HG02763 (cell line): ENCODE data around the gene PLCH1.
"Not testable (repeated sequence)": the region's sequence is repeated elsewhere in the genome, so short reads cannot be mapped to it uniquely, and the experiment has no call there.

Experiments used
- ATAC-seq: cut with Tn5 transposase; IDR thresholded peaks from one replicate; pipeline ENCODE4 v1.9.1; 2021; ENCODE audit warnings: mild to moderate bottlenecking, moderate library complexity; ENCODE audit not compliant: unreplicated experiment

PLCH1 gene

GRCh38 chr3:155646669-155647068, 98.2 kb downstream of the PLCH1 start:
- ATAC-seq, result no peak

GRCh38 chr3:155646128-155646527, 98.7 kb downstream of the PLCH1 start:
- ATAC-seq, result no peak

DNA sequence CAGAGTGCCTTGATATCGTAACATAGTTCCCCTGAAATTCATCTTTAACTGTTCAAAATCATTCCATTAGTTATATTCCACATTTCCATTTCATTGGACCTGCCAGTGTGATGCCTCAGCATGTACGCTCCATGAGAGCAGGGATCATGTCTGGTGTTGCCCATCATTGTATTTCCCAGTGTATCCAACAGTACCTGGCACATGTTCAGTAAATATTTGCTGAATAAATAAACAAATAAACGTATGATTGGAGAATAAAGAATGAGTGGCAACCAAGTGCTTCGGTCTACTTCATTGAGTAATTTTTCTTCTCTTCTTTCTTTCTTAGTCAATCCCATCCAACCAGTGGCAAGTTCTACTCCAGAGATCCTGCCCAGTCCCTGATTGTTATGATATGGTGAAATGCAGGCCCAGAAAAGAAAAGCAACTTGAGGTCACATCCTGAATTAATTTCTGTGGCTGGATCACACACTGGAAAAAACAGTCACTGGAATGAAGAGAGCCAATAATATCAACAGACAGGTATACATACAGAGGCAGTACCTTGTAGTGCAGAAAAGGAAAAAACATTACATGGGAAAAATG, 101.2 kb downstream of the PLCH1 start:
- ATAC-seq, result no peak

- no peak for ATAC-seq
Measured at GRCh38 chr3:155641956-155642355, 102.9 kb downstream of the PLCH1 start.

GRCh38 chr3:155640098-155640497, 104.8 kb downstream of the PLCH1 start:
- no peak for ATAC-seq

DNA sequence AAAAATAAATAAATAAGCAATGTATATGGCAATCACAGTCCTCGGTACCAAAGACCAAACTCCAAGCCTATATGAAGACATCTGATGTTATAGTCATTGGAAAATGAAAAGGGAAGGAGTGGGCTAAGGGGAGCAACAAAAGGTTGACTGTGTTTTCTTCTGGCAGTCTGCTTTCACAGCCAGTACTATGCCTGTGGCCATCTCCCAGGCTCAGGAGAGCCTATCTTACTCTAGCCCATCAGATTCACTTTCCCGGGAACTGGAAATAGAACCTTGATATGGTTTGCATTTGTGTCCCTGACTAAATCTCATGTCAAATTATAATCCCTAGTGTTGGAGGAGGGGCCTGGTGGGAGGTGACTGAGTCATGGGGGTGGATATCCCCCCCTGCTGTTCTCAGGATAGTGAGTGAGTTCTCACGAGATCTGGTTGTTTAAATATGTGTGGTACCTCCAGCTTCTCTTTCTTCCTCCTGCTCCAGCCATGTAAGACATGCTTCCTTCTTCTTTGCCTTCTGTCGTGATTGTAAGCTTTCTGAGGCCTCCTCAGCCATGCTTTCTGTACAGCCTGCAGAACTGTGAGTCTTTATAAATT, 105.3 kb downstream of the PLCH1 start:
- ATAC-seq, result no peak

DNA sequence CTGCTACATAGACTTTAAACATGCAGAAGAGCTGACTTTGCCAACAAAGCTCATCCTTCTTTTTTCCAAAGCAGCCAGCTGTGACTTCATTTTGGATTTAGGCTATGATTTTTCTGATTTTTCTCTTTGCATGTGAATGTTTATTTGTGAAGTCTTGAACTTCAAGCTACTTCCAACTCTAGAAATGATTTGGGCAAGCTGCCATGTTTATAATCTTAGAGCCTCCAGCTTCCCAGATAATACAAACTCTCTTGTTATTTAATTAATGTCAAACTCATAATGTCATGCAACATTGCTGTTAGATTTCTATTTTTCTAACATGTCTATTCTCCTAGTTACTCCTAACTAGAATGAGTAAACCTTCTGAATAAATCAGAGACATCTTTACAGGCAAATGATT, 106.4 kb downstream of the PLCH1 start:
- not testable (repeated sequence) for ATAC-seq

DNA sequence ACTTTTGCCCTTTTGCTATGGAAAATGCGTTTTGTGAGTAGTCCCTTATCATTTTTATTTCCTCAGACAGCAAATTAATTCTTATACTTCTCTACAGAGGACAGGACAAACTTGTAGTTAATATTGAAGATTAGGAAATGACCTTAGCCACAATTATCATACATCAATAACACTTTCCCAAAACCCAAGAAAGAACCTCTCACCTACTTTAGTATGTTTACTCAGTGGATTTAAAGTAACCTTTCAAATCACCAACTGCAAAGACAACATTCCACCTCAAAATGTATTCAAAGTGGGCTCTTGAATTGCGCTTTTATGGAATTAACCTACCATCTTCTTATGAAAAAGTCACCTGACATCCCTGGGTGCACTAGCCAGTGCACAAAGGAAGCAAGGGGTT, 107.3 kb downstream of the PLCH1 start:
- ATAC-seq, result no peak

- no peak for ATAC-seq
Measured at GRCh38 chr3:155635056-155635455, 109.8 kb downstream of the PLCH1 start.

DNA sequence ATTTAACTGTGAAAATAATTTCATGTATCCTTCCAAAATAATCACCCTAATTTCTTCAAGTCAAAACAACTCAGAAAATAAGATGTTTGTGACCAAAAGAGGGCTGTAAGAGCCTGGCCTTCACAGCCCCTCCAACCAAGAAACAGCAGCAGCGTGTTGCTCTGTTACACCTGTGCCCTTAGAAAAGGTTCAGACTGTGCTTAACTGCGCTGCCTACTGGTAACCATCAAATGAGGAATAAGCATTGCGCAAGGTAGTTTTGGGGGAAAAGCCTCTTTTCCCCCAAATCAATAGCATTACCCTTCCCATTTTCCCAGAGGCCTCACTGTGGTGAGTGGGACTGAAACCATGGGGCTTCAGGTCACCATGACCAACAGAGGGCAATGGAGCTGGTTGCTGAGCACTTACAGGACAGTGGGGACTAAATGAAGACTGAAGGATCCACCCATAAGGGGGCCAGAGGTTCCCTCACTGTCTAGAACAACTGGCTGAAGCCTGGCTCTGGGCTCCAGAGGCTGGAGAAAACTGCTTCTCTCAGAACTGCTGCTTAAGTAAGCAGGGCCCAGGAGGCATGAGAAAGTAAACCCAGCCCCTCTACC, 110.7 kb downstream of the PLCH1 start:
- no peak for ATAC-seq

GRCh38 chr3:155631323-155632019, 113.4 kb downstream of the PLCH1 start:
- no peak for ATAC-seq

GRCh38 chr3:155629556-155629955, 115.3 kb downstream of the PLCH1 start:
- ATAC-seq, result no peak

DNA sequence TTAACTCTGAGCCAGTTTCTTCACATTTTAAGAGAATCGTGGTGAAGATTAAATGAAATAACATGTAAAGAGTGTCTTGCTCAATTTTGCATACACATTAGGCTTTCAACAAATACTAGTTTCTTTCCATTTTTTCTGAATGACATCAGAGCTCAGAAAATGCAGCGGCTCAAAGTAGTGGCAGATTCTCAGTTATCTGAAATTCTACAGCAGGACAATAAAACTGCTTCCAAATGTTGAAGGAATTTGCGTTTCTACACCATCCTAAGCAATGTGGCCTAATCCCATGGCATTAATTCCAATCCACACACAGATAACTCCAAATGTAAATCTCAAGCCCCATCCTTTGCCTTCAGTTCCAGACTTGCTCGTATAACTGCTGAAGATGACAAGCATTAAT, 115.8 kb downstream of the PLCH1 start:
- ATAC-seq, result no peak

DNA sequence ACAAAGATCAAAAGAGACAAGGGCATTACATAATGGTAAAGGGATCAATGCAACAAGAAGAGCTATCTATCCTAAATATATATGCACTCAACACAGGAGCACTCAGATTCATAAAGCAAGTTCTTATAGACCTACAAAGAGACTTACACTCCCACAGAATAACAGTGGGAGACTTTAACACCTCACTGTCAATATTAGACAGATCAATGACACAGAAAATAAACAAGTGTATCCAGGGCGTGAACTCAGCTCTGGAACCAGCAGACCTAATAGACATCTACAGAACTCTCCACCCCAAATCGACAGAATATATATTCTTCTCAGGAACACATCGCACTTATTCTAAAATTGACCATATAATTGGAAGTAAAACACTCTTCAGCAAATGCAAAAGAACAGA, 122.2 kb downstream of the PLCH1 start:
- not testable (repeated sequence) for ATAC-seq

DNA sequence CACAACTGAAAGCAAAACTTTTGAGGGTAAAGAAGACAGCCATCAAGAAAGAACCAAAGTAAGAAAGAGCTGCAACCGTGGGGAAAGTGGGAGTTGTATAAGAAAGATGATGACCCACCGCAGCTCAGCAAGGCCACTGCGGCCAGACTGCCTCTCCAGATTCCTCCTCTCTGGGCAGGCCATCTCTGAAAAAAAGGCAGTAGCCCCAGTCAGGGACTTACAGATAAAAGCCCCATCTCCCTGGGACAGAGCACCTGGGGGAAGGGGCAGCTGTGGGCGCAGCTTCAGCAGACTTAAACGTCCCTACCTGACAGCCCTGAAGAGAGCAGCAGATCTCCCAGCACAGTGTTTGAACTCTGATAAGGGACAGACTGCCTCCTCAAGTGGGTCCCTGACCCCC, 124.3 kb downstream of the PLCH1 start:
- not testable (repeated sequence) for ATAC-seq

- no peak for ATAC-seq
Measured at GRCh38 chr3:155619118-155619915, 125.6 kb downstream of the PLCH1 start.

- ATAC-seq, result no peak
Measured at GRCh38 chr3:155618543-155618942, 126.3 kb downstream of the PLCH1 start.

DNA sequence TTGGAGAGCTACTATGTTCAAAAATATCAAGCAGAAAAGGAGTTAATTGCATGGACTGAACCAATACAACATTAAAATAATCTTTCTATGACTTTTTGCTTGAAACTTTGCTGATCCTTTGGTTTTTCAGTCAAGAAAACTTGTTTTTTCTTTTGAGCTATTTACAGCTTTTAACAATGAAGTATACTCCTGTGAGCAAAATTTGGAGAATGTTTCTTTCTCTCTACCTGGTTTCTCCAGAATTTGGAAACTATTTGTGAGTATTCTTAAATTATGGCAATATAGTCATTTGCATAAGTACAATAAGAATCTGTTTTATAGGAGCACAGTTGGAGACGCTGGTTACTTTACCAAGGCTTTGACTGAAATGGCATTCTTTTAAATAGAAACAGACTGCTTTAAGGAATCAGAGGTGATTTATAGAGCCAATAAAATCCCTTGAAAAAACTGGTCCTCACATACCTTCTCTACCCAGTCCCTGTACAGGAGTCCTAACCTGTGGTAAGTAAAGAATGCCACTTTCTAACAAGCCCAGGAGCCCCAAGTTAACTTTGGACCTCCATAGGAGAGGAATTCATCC, 127.4 kb downstream of the PLCH1 start:
- ATAC-seq, result no peak

- not testable (repeated sequence) for ATAC-seq
Measured at GRCh38 chr3:155615141-155615540, 129.7 kb downstream of the PLCH1 start.

DNA sequence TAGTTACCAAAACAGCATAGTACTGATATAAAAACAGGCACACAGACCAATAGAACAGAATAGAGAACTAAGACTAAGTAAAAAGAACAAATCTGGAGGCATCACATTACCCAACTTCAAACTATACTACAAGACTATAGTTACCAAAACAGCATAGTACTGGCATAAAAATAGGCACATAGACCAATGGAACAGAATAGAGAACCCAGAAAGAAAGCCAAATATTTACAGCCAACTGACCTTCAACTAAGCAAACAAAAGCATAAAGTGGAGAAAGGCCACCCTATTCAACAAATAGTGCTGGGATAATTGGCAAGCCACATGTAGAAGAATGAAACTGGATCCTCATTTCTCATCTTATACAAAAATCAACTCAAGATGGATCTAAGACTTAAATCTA, 130.5 kb downstream of the PLCH1 start:
- ATAC-seq, result not testable (repeated sequence)

DNA sequence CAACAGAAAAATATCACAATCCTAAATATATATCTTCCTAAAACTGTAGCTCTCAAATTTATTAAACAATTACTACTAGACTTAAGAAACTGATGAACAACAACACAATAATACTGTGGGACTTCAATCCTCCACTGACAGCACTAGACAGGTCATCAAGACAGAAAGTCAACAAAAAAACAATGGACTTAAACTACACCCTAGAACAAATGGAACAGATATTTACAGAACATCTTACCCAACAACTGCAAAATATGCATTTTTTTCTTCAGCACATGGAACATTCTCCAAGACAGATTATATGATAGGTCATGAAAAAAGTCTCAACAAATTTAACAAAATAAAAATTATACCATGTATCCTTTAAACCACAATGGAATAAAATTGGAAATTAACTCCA, 133.4 kb downstream of the PLCH1 start:
- no peak for ATAC-seq
